DND-41 (cell line): ENCODE data around the gene SF3B6.

Experiments used
- CTCF ChIP-seq: IDR thresholded peaks from 2 replicates; pipeline ENCODE4 v1.5.1; 2012; ENCODE audit warnings: borderline replicate concordance, low read length, moderate library complexity, mild to moderate bottlenecking; ENCODE audit not compliant: poor library complexity, severe bottlenecking; ENCODE audit errors: extremely low read depth
- EZH2 ChIP-seq: IDR thresholded peaks from 3 replicates; pipeline ENCODE4 v1.6.1; 2012; ENCODE audit warnings: borderline replicate concordance, low read depth, mild to moderate bottlenecking, moderate library complexity, low read length, inconsistent platforms; ENCODE audit not compliant: severe bottlenecking

GRCh38 chr2:24018241-24018640, 57.9 kb downstream of the SF3B6 start:
- TF ChIP-seq CTCF (no peak), EZH2 (no peak)
